ENCODE results near the gene CHAMP1.
"Not testable (repeated sequence)": the region's sequence is repeated elsewhere in the genome, so short reads cannot be mapped to it uniquely, and the experiment has no call there.

Gene CHAMP1

GRCh38 chr13:114303700-114304327 lies 10.5 kb upstream of the CHAMP1 start:
- no peak for FAIRE-seq

GRCh38 chr13:114304346-114305034 lies 9.8 kb upstream of the CHAMP1 start:
- no peak for FAIRE-seq

DNA sequence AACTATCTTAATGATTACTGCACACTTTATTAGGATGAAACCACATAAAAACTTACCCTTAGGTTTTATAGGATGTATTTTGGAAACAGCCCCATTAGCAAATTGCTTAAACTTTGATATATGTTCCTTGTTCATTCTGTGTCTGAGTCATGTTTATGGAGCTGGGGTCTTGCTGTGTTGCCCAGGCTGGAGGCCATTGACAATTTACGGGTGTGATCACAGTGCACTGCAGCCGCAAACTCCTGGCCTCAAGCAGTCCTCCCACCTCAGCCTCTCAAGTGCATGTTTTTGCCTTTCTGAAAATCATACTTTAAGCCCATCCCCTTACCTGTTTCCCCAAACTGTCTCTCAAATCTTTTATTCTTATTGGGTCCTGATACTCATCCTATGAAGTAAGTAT lies 5.2 kb upstream of the CHAMP1 start:
- no peak for FAIRE-seq

DNA sequence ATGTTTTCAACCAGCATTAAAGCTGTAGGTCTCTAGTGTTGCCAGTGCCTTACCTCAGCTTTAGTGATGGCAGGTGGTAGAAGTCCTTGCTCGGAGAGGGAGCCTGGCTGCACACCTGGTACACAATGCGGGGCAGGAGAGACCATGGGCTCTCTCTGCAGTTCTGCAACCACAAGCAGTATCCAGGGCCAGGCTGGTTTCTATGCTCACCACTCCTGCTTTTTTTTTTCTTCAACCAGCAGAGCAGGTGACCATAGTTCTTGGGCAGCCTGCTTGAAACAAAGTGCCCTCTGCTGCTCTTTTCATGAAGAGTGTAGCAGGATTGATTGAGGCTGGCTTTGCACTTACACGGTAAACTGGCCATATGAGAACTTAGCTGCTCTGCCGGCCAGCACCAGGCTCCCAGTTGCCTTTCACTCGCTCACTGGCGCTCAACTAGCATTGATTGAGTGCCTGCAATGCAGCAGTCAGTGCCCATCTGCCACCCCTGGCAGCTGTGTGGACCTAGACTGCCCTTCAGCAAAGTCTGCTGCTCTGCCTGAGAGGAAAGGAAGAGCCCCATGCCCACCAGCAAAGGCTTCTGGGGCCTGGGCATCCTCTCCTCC lies 4.4 kb upstream of the CHAMP1 start:
- FAIRE-seq, result no peak

DNA sequence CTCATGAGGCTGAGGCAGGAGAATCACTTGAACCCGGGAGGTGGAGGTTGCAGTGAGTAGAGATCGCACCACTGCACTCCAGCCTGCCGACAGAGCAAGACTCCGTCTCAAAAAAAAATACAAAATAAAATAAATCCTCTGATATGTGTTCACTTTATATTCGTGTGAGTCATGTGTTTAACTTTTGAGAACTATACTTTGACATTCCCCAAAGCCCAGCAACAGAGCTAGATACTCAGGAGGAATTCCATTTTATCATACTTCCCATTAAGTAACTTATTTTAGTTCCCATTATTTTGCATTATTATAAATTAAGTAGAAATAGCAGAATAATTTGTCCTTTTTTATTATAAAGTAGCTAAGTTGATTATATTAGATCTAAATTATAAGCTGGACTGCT lies 3.3 kb upstream of the CHAMP1 start:
- no peak for FAIRE-seq

DNA sequence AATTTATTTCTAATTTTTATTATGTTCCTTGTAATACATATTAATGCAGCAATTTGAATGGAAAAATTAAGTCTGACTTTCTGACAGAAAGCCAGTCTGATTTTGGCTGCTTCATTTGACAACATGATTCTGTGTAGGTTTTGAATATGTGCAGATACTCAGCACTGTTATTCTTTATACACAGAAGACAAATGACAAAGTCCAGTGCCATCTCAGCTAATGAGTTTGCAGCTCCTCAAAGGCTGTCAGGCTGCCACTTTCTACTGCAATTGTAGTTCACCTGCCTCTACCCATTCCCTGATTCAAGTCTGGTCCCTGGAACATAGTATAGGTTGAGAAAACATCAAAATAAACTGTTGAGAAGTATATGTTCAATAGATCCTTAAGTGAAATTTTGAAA lies 2.9 kb upstream of the CHAMP1 start:
- no peak for FAIRE-seq

- FAIRE-seq, result no peak
Measured at GRCh38 chr13:114311908-114312307, 2.4 kb upstream of the CHAMP1 start.

DNA sequence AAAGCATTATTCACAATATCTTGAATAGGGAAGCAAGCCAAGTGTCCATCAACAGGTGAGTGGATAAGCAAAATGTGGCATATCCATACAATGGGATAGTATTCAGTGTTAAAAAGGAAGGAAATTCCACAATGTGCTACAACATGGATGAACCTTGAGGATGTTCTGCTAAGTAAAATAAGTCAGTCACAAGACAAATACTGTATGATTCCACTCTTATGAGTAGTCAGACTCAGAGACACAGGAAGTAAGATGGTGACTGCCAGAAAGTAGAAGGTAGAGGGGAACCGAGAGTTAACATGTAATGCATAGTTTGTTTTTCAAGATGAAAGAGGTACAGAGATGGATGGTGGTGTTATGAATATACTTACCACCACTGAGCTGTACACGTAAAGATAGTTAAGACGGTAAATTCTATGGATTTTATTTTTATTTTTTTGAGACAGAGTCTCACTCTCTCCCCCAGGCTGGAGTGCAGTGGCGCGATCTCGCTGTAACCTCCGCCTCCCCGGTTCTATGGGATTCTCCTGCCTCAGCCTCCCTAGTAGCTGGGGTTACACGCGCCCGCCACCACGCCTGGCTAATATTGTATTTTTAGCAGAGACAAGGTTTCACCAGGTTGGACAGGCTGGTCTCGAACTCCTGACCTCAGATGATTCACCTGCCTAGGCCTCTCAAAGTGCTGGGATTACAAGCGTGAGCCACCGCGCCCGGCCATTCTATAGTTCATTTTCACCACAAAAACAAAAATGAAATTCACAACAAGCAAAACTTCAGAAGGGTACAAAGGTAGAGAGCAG lies 1.0 kb upstream of the CHAMP1 start:
- no peak for FAIRE-seq

DNA sequence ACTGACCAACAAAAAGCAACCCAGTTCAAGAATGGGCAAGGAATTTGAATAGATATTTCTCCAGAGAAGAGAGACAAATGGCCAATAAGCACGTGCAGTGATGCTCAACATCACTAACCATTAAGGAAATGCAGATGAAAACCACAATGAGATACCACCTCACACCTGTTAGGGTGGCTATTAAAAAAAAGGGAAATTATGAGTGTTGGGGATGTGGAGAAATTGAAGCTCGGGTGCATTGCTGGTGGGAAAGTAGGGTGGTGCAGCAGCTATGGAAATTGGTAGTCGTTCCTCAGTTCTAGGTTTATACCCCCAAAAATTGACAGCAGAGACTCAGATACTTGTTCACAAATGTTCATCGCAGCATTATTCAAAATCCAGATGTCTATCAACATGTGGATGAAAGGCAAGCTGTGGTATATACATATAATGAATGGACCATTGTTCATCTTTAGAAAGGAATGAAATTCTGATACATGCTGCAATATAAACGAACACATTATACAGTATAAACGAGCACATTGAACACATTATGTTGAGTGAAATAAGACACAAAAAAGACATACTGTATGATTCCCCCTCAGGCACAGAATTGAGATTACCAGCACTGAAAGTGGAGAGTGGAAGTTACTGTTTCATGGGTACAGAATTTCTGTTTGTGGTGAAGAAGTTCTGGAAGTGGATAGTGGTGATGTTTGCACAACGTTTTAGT lies 927 bp downstream of the CHAMP1 start:
- FAIRE-seq, result no peak

DNA sequence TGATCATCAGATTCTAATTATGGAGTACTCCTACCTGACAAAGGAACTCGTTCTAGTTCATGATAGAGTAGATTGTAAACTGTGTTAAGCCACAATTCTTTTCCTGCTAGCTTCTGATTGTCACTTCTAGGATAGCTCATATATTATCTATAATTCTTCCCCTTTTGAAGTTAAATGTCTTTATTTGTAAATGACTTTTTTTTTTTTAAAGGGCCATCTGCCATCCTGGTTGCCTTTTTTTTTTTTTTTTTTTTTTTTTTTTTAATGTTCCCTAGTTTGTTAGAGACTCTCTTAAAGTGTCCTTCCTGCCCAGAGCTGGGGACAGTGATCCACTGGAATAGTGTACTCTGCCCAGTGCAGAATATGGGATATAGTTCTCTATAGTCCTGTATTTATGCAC lies 4.3 kb downstream of the CHAMP1 start:
- FAIRE-seq, result no peak

DNA sequence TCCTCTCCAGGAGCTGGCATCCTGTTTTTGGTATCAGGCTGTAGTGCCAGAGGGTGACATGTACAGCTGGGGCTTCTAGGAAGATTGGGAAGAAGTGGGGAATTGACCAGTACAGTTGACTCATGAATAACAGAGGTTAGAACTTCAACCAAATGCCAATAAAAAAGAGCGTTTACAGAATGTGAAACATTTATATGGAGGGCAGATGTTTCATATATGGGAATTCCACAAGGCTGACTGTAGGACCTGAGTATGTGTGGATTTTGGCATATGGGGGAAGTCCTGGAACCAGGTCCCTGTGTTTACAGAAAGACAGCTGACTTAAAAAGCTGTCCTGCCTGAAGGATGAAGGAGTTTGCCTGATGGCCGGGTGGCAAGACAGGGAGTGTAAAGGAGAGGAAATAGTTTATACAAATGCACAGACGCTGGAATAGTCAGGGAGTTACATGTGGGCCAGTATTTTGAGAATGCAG lies 5.2 kb downstream of the CHAMP1 start:
- no peak for FAIRE-seq

DNA sequence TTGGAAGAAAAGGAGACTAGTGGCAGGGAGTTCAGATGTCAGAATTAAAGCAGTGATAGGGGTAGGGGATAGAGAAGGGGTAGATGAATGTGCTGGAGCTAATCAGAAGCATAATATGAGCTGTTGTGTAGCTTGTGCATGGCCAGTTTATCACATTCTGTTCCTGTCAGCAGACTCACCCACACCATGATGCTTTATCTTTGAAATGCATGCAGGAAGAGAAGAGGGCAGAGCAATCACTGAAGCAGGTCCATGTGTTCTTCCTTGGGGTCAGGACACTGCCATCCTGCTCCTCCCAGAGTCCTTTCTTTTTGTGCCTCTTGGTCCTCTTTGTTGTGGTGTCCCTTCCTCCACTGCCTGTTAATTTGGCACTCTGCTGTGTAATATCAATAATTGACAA lies 5.8 kb downstream of the CHAMP1 start:
- no peak for FAIRE-seq

GRCh38 chr13:114321256-114321655 lies 7.0 kb downstream of the CHAMP1 start:
- no peak for FAIRE-seq

GRCh38 chr13:114323349-114323748 lies 9.0 kb downstream of the CHAMP1 start:
- FAIRE-seq, result no peak

- FAIRE-seq, result no peak
Measured at GRCh38 chr13:114324334-114324733, 10.0 kb downstream of the CHAMP1 start.

- FAIRE-seq, result no peak
Measured at GRCh38 chr13:114325729-114326128, 11.4 kb downstream of the CHAMP1 start.

- no peak for FAIRE-seq
Measured at GRCh38 chr13:114328034-114328433, 13.7 kb downstream of the CHAMP1 start.

DNA sequence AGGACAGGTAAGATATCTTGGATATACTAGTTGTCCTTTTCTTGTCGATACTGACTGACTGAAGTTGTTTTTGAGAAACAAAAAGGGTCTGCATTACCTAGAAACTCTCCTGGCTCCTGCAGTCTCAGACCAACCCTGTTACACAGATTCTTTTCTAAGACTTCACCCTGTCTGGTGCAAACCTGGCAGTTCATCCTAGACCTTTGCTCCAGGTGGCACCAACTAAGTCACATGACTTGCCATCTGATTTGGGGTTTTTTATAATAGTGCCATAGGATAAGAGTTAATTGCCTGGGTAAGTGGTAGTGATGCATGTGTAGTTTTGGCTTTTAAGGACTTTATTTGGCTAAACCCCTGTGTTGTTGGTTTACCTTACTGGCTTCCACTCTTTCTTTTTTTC lies 14.3 kb downstream of the CHAMP1 start:
- no peak for FAIRE-seq

- no peak for FAIRE-seq
Measured at GRCh38 chr13:114330086-114330485, 15.8 kb downstream of the CHAMP1 start.

- not testable (repeated sequence) for FAIRE-seq
Measured at GRCh38 chr13:114333881-114334280, 19.6 kb downstream of the CHAMP1 start.

DNA sequence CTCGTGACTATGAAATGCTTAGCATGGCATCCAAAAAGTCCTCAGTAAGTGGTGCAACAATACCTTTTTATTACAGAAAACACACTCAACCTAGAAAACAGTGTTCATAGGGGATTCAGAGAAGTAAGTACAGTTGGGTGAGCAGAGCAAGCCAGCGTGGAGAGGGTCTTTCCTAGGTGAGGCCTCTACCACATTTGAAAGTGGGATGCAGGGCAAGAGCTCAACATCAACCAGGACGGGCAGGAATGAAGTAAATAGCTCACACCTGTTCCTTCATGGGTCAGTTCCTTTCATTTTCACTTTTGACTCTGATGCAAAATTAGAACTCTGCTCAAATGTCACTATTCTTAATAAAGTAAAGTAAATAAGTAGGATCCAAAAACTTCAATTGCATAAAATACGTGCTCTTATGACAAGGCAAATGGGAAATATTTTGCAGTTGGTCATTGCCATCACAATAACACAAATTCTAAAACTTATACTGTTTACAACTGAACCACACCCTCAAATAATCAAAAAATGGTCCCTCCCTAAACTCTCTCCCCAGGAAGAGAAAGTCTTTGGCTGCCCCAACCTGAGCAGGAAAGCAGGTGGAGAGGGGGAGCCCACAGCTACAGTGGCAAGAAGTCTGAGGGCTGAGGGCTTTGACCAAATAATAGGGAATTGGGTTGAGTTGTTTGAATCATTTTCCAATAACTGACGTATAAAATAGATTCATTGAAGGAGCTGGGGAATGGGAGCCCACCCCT lies 20.2 kb downstream of the CHAMP1 start:
- FAIRE-seq, result no peak

- not testable (repeated sequence) for FAIRE-seq
Measured at GRCh38 chr13:114336457-114336856, 22.2 kb downstream of the CHAMP1 start.
